GM12878 (cell line): ENCODE results near the gene CALN1. TPM values are rescaled to one million over a fixed set of nuclear protein-coding genes. Genes with fewer than 3 reads are reported as not detected.

Experiments used
- ATAC-seq: fragments of 200-7000 bp; cut with Tn5 transposase; 3 replicates; pipeline ENCODE4 v1.9.1; 2020; ENCODE audit warnings: mild to moderate bottlenecking, moderate library complexity
- BruUV-seq: library from RNA; stranded (reverse); fragments of 400-500 nt; replicated peaks from 2 replicates; lab custom pipeline; 2021; lab: Mats Ljungman, UMichigan
- CTCF ChIA-PET: fragments of 300-600 bp; sonication (Branson Sonifier 250); formaldehyde crosslinking; extraction: SDS; loops from one replicate; lab custom pipeline; 2021; ENCODE audit warnings: inconsistent platforms; lab: Yijun Ruan, JAX
- POLR2A ChIA-PET: fragments of 350-600 bp; formaldehyde crosslinking; extraction: SDS; loops from one replicate; lab custom pipeline; 2021; ENCODE audit warnings: inconsistent platforms; lab: Charles Lee
- RAD21 ChIA-PET: fragments of 300-600 bp; sonication (Branson Sonifier 250); formaldehyde crosslinking; loops from one replicate; lab custom pipeline; 2023; ENCODE audit warnings: antibody characterized with exemption; ENCODE audit not compliant: unreplicated experiment; lab: Charles Lee
- SMC1A ChIA-PET: fragments of 300-600 bp; sonication (Branson Sonifier 250); formaldehyde crosslinking; loops from one replicate; lab custom pipeline; 2023; ENCODE audit not compliant: unreplicated experiment, uncharacterized antibody; lab: Charles Lee
- DNase-seq: peaks from one replicate; pipeline ENCODE4 v3.0.0-alpha.2; 2011; ENCODE audit warnings: low read depth, low spot score
- FAIRE-seq: peaks from 3 replicates; lab custom pipeline; 2011; peaks lifted over from hg19 to GRCh38; lab: Jason Lieb, UNC
- H2AFZ ChIP-seq: 2 replicates; pipeline ENCODE4 v1.6.0; 2011; ENCODE audit warnings: low read depth, low read length, control low read depth; ENCODE audit not compliant: control insufficient read depth
- H3K27ac ChIP-seq: 2 replicates; pipeline ENCODE4 v1.5.1; 2011; ENCODE audit warnings: control low read depth; ENCODE audit not compliant: control insufficient read depth, insufficient read depth
- H3K27me3 ChIP-seq, 2 experiments: replicated peaks in 1 of 2; 2 replicates each; pipeline versions ENCODE4 v1.6.0 to v1.6.1; 2011; ENCODE audit warnings: low read length in 1 of 2; ENCODE audit not compliant: control insufficient read depth in 2 of 2, insufficient read depth in 2 of 2
- H3K36me3 ChIP-seq, 2 experiments: 2 replicates each; pipeline ENCODE4 v1.5.1; 2011; ENCODE audit warnings: low read length in 1 of 2; ENCODE audit not compliant: control insufficient read depth in 2 of 2, insufficient read depth in 2 of 2
- H3K4me1 ChIP-seq: 2 replicates; pipeline ENCODE4 v1.6.1; 2011; ENCODE audit warnings: mild to moderate bottlenecking, low read length, moderate library complexity, mixed read lengths; ENCODE audit not compliant: control insufficient read depth, insufficient read depth
- H3K4me2 ChIP-seq: 2 replicates; pipeline ENCODE4 v1.6.0; 2011; ENCODE audit warnings: control low read depth; ENCODE audit not compliant: control insufficient read depth, insufficient read depth
- H3K4me3 ChIP-seq: fragments of 200-600 bp; sonication (generic); 2 replicates; pipeline ENCODE4 v1.5.1; 2016
- H3K79me2 ChIP-seq: 2 replicates; pipeline ENCODE4 v1.6.0; 2011; ENCODE audit warnings: low read length; ENCODE audit not compliant: control insufficient read depth, insufficient read depth
- H3K9ac ChIP-seq: 2 replicates; pipeline ENCODE4 v1.8.0; 2011; ENCODE audit warnings: low read length, control low read depth, mixed read lengths; ENCODE audit not compliant: control insufficient read depth, insufficient read depth
- H3K9me3 ChIP-seq: replicated peaks from 3 replicates; pipeline ENCODE4 v1.5.1; 2011; ENCODE audit warnings: mild to moderate bottlenecking, low read length; ENCODE audit not compliant: control insufficient read depth, insufficient read depth
- H4K20me1 ChIP-seq: 2 replicates; pipeline ENCODE4 v1.6.0; 2011; ENCODE audit not compliant: control insufficient read depth, insufficient read depth
- BCL3 ChIP-seq: IDR thresholded peaks from 2 replicates; pipeline ENCODE4 v1.6.1; 2011; ENCODE audit warnings: borderline replicate concordance, low read depth, mild to moderate bottlenecking, moderate library complexity, low read length; ENCODE audit not compliant: insufficient read depth, poor library complexity, severe bottlenecking
- BMI1 ChIP-seq: fragments of 450-650 bp; IDR thresholded peaks from 2 replicates; pipeline ENCODE4 v1.6.1; 2016; ENCODE audit warnings: mild to moderate bottlenecking, moderate library complexity, borderline replicate concordance
- EED ChIP-seq: sonication (generic); IDR thresholded peaks from 2 replicates; pipeline ENCODE4 v1.6.1; 2016; ENCODE audit warnings: antibody characterized with exemption, low read depth
- EGR1 ChIP-seq, 2 experiments: IDR thresholded peaks; 1 replicate in 1 of 2; 2 replicates in 1 of 2; pipeline ENCODE4 v1.6.1; 2011 to 2012; ENCODE audit warnings: low read depth in 2 of 2, low read length in 2 of 2, borderline replicate concordance in 1 of 2, mild to moderate bottlenecking in 1 of 2, moderate library complexity in 1 of 2
- HDAC6 ChIP-seq: fragments of 200-600 bp; sonication (generic); IDR thresholded peaks from one replicate; pipeline ENCODE4 v1.8.0; 2017; ENCODE audit warnings: antibody characterized with exemption; ENCODE audit not compliant: unreplicated experiment
- LARP7 ChIP-seq: fragments of 450-650 bp; IDR thresholded peaks from 2 replicates; pipeline ENCODE4 v1.6.1; 2017; ENCODE audit warnings: mild to moderate bottlenecking
- NKRF ChIP-seq: fragments of 450-650 bp; conservative IDR thresholded peaks from 2 replicates; pipeline ENCODE4 v1.6.1; 2017; ENCODE audit warnings: mild to moderate bottlenecking, moderate library complexity
- RCOR1 ChIP-seq: conservative IDR thresholded peaks from 2 replicates; pipeline ENCODE4 v1.6.1; 2012; ENCODE audit warnings: low read depth, low read length, improper control_type of control experiment
- REST ChIP-seq: IDR thresholded peaks from 2 replicates; pipeline ENCODE4 v1.6.1; 2012; ENCODE audit warnings: mild to moderate bottlenecking, low read depth, low read length
- SIN3A ChIP-seq: IDR thresholded peaks from 2 replicates; pipeline ENCODE4 v1.6.1; 2012; ENCODE audit warnings: low read depth, low read length, improper control_type of control experiment
- SIX5 ChIP-seq: IDR thresholded peaks from 2 replicates; pipeline ENCODE4 v1.6.1; 2011; ENCODE audit warnings: mild to moderate bottlenecking, low read depth, low read length, moderate library complexity; ENCODE audit not compliant: severe bottlenecking
- SP1 ChIP-seq: IDR thresholded peaks from one replicate; pipeline ENCODE4 v1.6.1; 2011; ENCODE audit warnings: low read depth, low read length
- SUZ12 ChIP-seq: fragments of 200-600 bp; sonication (generic); IDR thresholded peaks from one replicate; pipeline ENCODE4 v1.6.1; 2018; ENCODE audit warnings: antibody characterized with exemption, mild to moderate bottlenecking; ENCODE audit not compliant: unreplicated experiment
- TCF7 ChIP-seq: IDR thresholded peaks from 2 replicates; pipeline ENCODE4 v1.6.1; 2014; ENCODE audit warnings: antibody characterized with exemption, borderline replicate concordance
- WRNIP1 ChIP-seq: IDR thresholded peaks from 2 replicates; pipeline ENCODE4 v1.6.1; 2011; ENCODE audit warnings: low read depth, low read length, improper control_type of control experiment, borderline replicate concordance
- ZBTB33 ChIP-seq: fragments of 450-650 bp; IDR thresholded peaks from 2 replicates; pipeline ENCODE4 v1.6.1; 2017; ENCODE audit warnings: mild to moderate bottlenecking
- ZSCAN29 ChIP-seq: fragments of 450-650 bp; IDR thresholded peaks from 2 replicates; pipeline ENCODE4 v1.6.1; 2017; ENCODE audit warnings: mild to moderate bottlenecking, moderate library complexity
- WGBS: methylation state at CpG from one replicate; pipeline ENCODE4 v1.1.6; 2016; ENCODE audit warnings: low lambda C conversion rate; ENCODE audit not compliant: insufficient replicate concordance, insufficient coverage; ENCODE audit errors: missing lambda C conversion rate; 5-methylcytosine and 5-hydroxymethylcytosine counted together
- in situ Hi-C: fragments of 300-500 bp; cut with MboI; formaldehyde crosslinking; loops from 9 replicates; pipeline ENCODE4 v1.14.3; 2018; ENCODE audit warnings: mixed read lengths
- intact Hi-C: fragments of 100-400 bp; cut with micrococcal nuclease; formaldehyde crosslinking; loops from one replicate; pipeline ENCODE4 v1.14.2; 2022; ENCODE audit not compliant: unreplicated experiment
- polyA plus RNA-seq, 11 experiments: library from polyadenylated mRNA; depleted of rRNA in 4 of 11; unstranded in 6 of 11; stranded (reverse) in 5 of 11; fragments of >200 nt; fragmentation: Nextera tagmentation in 4 of 11; fragmentation: Illumina TruSeq in 1 of 11; extraction: Ambion mirVana in 4 of 11; extraction: Trizol in 1 of 11; gene quantifications; 1 replicate in 1 of 11; 2 replicates in 10 of 11; pipeline versions ENCODE4 v1.2.1 to v1.2.3, GENCODE V29; 2011 to 2016; ENCODE audit warnings: inconsistent platforms in 2 of 11, missing spikeins in 2 of 11, low read depth in 1 of 11
- total RNA-seq, 4 experiments: library from RNA; depleted of rRNA in 3 of 4; stranded (reverse); fragments of >200 nt in 3 of 4; fragmentation: Illumina TruSeq in 1 of 4; extraction: Trizol in 1 of 4; gene quantifications; 2 replicates each; pipeline versions ENCODE4 v1.2.1 to v1.2.3, GENCODE V29; 2013 to 2021

CALN1 gene
- total and polyA plus RNA-seq, 10 of the 15 experiments (the other 5 are each of a cell fraction or from before 2014, with no cell fraction given) = 0.48 to 15.3 (median 1.6) TPM

GRCh38 chr7:72114129-72114528 lies 298.0 kb downstream of the CALN1 start:
- CTCF ChIA-PET = interaction anchor here (0.6 kb wide), 1 partner anchor 21 kb away, joined by 3 read pairs; no protein-coding TSS in a partner anchor

More at GRCh38 chr7:72114129-72114528, 298.0 kb downstream of the CALN1 start:
- H3K36me3 ChIP-seq = no peaks in the 10 kb centered on the region
- no peak for FAIRE-seq
- no peak overlapping the region for H3K27ac ChIP-seq
- no peak overlapping the region for H2AFZ ChIP-seq
- H3K79me2 ChIP-seq = no peaks in the 10 kb centered on the region
- ChIA-PET RAD21 (no interaction called here), SMC1A (interaction anchor here (0.6 kb wide), 1 partner anchor 46 kb away, joined by 3 read pairs; no protein-coding TSS in a partner anchor), POLR2A (no interaction called here)
- no peak for TF ChIP-seq TCF7
- no peak for TF ChIP-seq WRNIP1
- TF ChIP-seq SUZ12 = no peak
- TF ChIP-seq BCL3 = no peak
- TF ChIP-seq EGR1 (IDR thresholded peaks at IDR 0.05; ENCODE audit: borderline replicate concordance in 1 of 2, low read depth in 2 of 2, low read length in 2 of 2) = no peak
- no peak for TF ChIP-seq ZSCAN29
- TF ChIP-seq BMI1 = no peak
- no peak for TF ChIP-seq SIN3A
- TF ChIP-seq LARP7 = no peak
- no peak for TF ChIP-seq RCOR1
- no peak for TF ChIP-seq ZBTB33
- no peak for TF ChIP-seq SIX5
- TF ChIP-seq HDAC6 = no peak
- no peak for TF ChIP-seq EED
- no peak for TF ChIP-seq SP1
- TF ChIP-seq REST = no peak
- no peak for TF ChIP-seq NKRF
- no peaks in the 10 kb centered on the region; the same call in 2 of the 3 replicates for H3K9me3 ChIP-seq
- H3K4me1 ChIP-seq = no peaks in the 10 kb centered on the region
- H3K9ac ChIP-seq = no peak overlapping the region
- H3K27me3 ChIP-seq = no peaks in the 10 kb centered on the region
- H3K4me2 ChIP-seq = no peak overlapping the region
- intact Hi-C loops = no loop called here
- DNase-seq = no peak
- in situ Hi-C loops = no loop called here
- H4K20me1 ChIP-seq = no peaks in the 10 kb centered on the region
- no peak overlapping the region for H3K4me3 ChIP-seq
- ATAC-seq = no peak
- no TSS peak for BruUV-seq
- WGBS = 5% methylated on average over 2 of the region's 2 CpGs
